ENCODE data around the gene DHCR24.

DNA sequence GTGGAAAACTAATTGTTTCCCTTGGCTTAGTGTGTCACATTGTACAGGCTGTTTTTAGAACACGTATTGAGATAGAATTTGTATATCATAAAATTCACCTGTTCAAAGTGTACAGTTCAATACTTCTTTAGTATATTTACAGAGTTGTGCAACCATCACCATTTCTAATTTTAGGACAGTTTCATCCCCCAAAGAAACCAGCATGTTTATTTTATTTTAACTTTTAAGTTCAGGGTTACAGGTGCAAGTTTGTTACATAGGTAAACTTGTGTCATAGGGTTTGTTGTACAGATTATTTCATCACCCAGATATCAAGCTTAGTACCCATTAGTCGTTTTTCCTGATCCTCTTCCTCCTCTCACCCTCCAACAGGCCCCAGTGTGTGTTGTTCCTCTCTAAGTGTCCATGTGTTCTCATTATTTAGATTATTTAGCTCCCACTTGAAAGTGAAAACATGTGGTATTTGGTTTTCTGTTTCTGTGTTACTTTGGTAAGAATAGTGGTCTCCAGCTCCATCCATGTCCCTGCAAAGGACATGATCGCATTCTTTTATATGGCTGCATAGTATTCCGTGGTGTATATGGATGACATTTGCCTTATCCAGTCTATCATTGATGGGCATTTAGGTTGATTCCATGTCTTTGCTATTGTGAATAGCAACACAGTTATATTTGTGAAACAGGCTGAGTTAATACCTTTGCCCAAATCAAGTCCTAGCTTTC lies 35.2 kb upstream of the DHCR24 start:
- TF ChIP-seq, protein P1, sequence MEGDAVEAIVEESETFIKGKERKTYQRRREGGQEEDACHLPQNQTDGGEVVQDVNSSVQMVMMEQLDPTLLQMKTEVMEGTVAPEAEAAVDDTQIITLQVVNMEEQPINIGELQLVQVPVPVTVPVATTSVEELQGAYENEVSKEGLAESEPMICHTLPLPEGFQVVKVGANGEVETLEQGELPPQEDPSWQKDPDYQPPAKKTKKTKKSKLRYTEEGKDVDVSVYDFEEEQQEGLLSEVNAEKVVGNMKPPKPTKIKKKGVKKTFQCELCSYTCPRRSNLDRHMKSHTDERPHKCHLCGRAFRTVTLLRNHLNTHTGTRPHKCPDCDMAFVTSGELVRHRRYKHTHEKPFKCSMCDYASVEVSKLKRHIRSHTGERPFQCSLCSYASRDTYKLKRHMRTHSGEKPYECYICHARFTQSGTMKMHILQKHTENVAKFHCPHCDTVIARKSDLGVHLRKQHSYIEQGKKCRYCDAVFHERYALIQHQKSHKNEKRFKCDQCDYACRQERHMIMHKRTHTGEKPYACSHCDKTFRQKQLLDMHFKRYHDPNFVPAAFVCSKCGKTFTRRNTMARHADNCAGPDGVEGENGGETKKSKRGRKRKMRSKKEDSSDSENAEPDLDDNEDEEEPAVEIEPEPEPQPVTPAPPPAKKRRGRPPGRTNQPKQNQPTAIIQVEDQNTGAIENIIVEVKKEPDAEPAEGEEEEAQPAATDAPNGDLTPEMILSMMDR (optimal IDR thresholded peaks at IDR 0.05 in 1 of 3, IDR thresholded peaks at IDR 0.05 in 1 of 3, conservative IDR thresholded peaks at IDR 0.05 in 1 of 3; ENCODE audit: extremely low read depth in 1 of 3, insufficient read depth in 2 of 3, low read length in 3 of 3): no peak
- no peak for TF ChIP-seq EZH2 (IDR thresholded peaks at IDR 0.05; ENCODE audit: low read length)

All from keratinocyte (primary cell).